ENCODE data around the gene HOXC11. TPM values are rescaled to one million over a fixed set of nuclear protein-coding genes. Genes with fewer than 3 reads are reported as not detected.

The HOXC11 gene
- total and polyA plus RNA-seq, 4 donors = 0.38 to 4.1 TPM; not detected in 2

DNA sequence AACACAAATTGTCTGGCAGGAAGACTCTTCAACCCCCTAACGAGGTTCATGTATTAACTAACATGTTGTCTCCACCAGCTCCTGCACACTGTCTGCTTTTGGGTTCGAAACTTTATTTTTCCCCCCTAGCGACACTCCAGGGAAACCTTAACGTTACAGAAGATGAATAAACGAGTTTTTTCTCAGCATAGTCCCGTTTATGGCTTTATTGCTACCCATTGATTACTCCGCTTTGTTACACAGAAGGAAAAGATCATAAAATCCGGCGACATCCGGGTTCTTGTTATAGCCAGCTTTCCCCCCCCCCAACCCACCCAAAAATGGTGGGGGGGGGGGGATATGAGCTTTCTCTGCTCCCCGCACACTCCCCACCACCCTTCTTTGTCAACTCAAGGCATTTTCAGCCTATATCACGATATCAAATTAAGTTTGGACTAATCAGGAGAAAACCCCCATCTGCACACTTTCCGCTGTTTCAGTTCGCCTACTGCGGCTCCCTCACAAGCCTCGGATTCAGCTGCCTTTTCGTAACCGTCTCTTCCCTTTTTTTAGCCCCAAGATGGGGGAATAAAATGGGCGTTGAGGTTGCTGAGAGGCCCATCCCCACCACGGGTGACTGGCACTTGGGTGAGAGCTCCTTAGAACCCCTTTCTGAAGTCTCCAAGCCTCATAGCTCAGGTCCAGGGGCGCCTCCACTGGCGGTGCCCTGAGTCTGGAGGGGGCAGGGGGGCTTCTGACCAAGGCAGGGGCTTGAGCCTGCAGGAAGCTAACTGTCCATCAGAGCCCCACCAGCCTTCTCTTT lies 53.9 kb downstream of the HOXC11 start:
- H3K27ac ChIP-seq (ENCODE audit: low read depth in 1 of 2, low read length in 2 of 2) = no peak overlapping the region
- intact Hi-C loops (cut with DNase I) = no loop called here

More for the DNA sequence above, 53.9 kb downstream of the HOXC11 start:
- Histone ChIP-seq H3K4me1 (ENCODE audit: control insufficient read depth in 1 of 2, insufficient read depth in 2 of 2, low read length in 2 of 2) (no peaks in the 10 kb centered on the region), H3K4me3 (ENCODE audit: low read length in 2 of 2) (no peak overlapping the region), H3K27me3 (ENCODE audit: control insufficient read depth in 1 of 2, insufficient read depth in 2 of 2, low read length in 1 of 2) (no peaks in the 10 kb centered on the region), H3K9me3 (ENCODE audit: control insufficient read depth, low read length) (no peaks in the 10 kb centered on the region), H3K36me3 (ENCODE audit: control insufficient read depth in 1 of 2, insufficient read depth in 2 of 2, low read length in 1 of 2) (no peaks in the 10 kb centered on the region)
- ATAC-seq (ENCODE audit: low FRiP score) = no peak
- WGBS, 2 donors = 59 to 75% methylated on average over 22 of the region's 22 CpGs
- DNase-seq = no peak

Small RNAs within 50 kb of the gene (microRNA-seq; reads per million reads assigned to microRNA genes)
- 45.7 to 6,406 reads per million in 2 donors for gene MIR196A2

Other genes with a start within 250 kb of the HOXC11 start
- gene CALCOCO1, start 245.7 kb upstream of the HOXC11 start, total RNA-seq = 100 to 1,000 TPM; 242 to 259 TPM
- 100 to 1,000 TPM in 1 of 2 donors, 10 to 100 TPM in 1; 88.5 to 299 TPM for gene CALCOCO1, start 245.7 kb upstream of the HOXC11 start, polyA plus RNA-seq
- not detected for gene CISTR, start 221.1 kb upstream of the HOXC11 start, total RNA-seq
- gene CISTR, start 221.1 kb upstream of the HOXC11 start, polyA plus RNA-seq = not detected
- gene HOXC13, start 34.3 kb upstream of the HOXC11 start, total RNA-seq = under 1 TPM in 1 of 2 donors, not detected in 1; 0.32 TPM
- gene HOXC13, start 34.3 kb upstream of the HOXC11 start, polyA plus RNA-seq = not detected
- under 1 TPM in 1 of 2 donors, not detected in 1; 0.45 TPM for gene HOXC12, start 18.2 kb upstream of the HOXC11 start, total RNA-seq
- gene HOXC12, start 18.2 kb upstream of the HOXC11 start, polyA plus RNA-seq = not detected
- 1 to 10 TPM in 1 of 2 donors, not detected in 1; 9.7 TPM for gene HOTAIR, start 1.8 kb downstream of the HOXC11 start, total RNA-seq
- gene HOTAIR, start 1.8 kb downstream of the HOXC11 start, polyA plus RNA-seq = not detected
- 10 to 100 TPM in 1 of 2 donors, 1 to 10 TPM in 1; 1.6 to 32.0 TPM for gene HOXC10, start 12.0 kb downstream of the HOXC11 start, total RNA-seq
- gene HOXC10, start 12.0 kb downstream of the HOXC11 start, polyA plus RNA-seq = 1 to 10 TPM in 1 of 2 donors, not detected in 1; 3.6 TPM
- 1 to 10 TPM; 2.6 to 9.0 TPM for gene HOXC9, start 27.0 kb downstream of the HOXC11 start, total RNA-seq
- under 1 TPM in 1 of 2 donors, not detected in 1; 0.38 TPM for gene HOXC9, start 27.0 kb downstream of the HOXC11 start, polyA plus RNA-seq
- gene HOXC8, start 35.9 kb downstream of the HOXC11 start, total RNA-seq = 1 to 10 TPM; 4.2 to 6.4 TPM
- under 1 TPM in 1 of 2 donors, not detected in 1; 0.75 TPM for gene HOXC8, start 35.9 kb downstream of the HOXC11 start, polyA plus RNA-seq
- 10 to 100 TPM; 14.7 to 17.1 TPM for gene HOXC6, start 55.3 kb downstream of the HOXC11 start, total RNA-seq
- 1 to 10 TPM; 1.5 to 3.3 TPM for gene HOXC6, start 55.3 kb downstream of the HOXC11 start, polyA plus RNA-seq
- 1 to 10 TPM; 3.8 to 3.9 TPM for gene HOXC5, start 59.9 kb downstream of the HOXC11 start, total RNA-seq
- not detected for gene HOXC5, start 59.9 kb downstream of the HOXC11 start, polyA plus RNA-seq
- 10 to 100 TPM; 10.1 to 18.4 TPM for gene HOXC4, start 80.7 kb downstream of the HOXC11 start, total RNA-seq
- gene HOXC4, start 80.7 kb downstream of the HOXC11 start, polyA plus RNA-seq = 1 to 10 TPM; 1.4 to 1.8 TPM
- gene SMUG1, start 215.9 kb downstream of the HOXC11 start, total RNA-seq = 10 to 100 TPM; 21.8 to 27.6 TPM
- 10 to 100 TPM; 22.3 to 32.3 TPM for gene SMUG1, start 215.9 kb downstream of the HOXC11 start, polyA plus RNA-seq